C4-2B (cell line): Measurements from ENCODE around the gene SLC25A36.

Experiments used
- ZFX ChIP-seq: fragments of 450-650 bp; IDR thresholded peaks from 2 replicates; pipeline ENCODE4 v1.6.1; 2017
- TF ChIP-seq, protein P1 (sequence below): fragments of 450-650 bp; conservative IDR thresholded peaks from 2 replicates; pipeline ENCODE4 v1.5.1; 2017; ENCODE audit warnings: mild to moderate bottlenecking

DNA sequence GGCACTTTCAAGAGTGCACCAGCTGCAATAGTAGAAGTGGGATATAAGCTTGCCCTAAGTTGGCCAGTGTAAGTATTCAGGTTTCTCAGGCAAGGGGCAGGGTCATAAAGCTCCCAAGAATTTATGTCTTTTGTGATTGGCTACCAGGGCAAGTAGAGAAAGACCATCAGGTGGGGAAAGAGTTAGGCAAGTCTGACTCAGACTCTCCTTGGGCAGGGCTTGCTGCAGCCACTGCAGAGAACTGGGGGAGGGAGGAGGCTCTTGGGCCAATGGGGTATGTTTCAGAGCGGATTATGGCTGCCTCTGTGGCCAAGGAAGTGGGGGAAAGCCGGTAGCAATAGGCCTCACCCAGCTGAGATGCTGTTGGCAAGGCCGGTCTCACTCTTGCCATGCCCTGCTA is 44.6 kb upstream of the SLC25A36 start:
- TF ChIP-seq, protein P1, sequence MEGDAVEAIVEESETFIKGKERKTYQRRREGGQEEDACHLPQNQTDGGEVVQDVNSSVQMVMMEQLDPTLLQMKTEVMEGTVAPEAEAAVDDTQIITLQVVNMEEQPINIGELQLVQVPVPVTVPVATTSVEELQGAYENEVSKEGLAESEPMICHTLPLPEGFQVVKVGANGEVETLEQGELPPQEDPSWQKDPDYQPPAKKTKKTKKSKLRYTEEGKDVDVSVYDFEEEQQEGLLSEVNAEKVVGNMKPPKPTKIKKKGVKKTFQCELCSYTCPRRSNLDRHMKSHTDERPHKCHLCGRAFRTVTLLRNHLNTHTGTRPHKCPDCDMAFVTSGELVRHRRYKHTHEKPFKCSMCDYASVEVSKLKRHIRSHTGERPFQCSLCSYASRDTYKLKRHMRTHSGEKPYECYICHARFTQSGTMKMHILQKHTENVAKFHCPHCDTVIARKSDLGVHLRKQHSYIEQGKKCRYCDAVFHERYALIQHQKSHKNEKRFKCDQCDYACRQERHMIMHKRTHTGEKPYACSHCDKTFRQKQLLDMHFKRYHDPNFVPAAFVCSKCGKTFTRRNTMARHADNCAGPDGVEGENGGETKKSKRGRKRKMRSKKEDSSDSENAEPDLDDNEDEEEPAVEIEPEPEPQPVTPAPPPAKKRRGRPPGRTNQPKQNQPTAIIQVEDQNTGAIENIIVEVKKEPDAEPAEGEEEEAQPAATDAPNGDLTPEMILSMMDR: no peak
- TF ChIP-seq ZFX: no peak
